ENCODE results near the gene NDUFA9. TPM values are rescaled to one million over a fixed set of nuclear protein-coding genes. Genes with fewer than 3 reads are reported as not detected.
A peak's percentile ranks its signal among the peaks of the same experiment; 100 is the strongest.

Gene NDUFA9
- total RNA-seq, 1 donor from 2014 or later: 136 TPM

- Mint-ChIP-seq H3K4me1 (ENCODE audit: low read depth) (no peaks in the 10 kb centered on the region), H3K27me3 (peaks cover 38% of the 10 kb centered on the region)
- no peak for TF ChIP-seq CTCF (IDR thresholded peaks at IDR 0.05; ENCODE audit: unreplicated experiment)
Measured at GRCh38 chr12:4628406-4628805, 20.5 kb upstream of the NDUFA9 start.

GRCh38 chr12:4630262-4630661 lies 18.7 kb upstream of the NDUFA9 start:
- no peaks in the 10 kb centered on the region for H3K4me1 Mint-ChIP-seq (ENCODE audit: low read depth)
- peaks cover 11% of the 10 kb centered on the region for H3K9me3 Mint-ChIP-seq (ENCODE audit: low read depth)
- H3K4me3 Mint-ChIP-seq (ENCODE audit: low read depth): no peak overlapping the region
- H3K27ac Mint-ChIP-seq: no peak overlapping the region
- TF ChIP-seq CTCF (IDR thresholded peaks at IDR 0.05; ENCODE audit: unreplicated experiment): no peak
- peaks cover 3% of the 10 kb centered on the region for H3K36me3 Mint-ChIP-seq (ENCODE audit: insufficient read depth)
- peaks cover 34% of the 10 kb centered on the region for H3K27me3 Mint-ChIP-seq
- DNase-seq (ENCODE audit: low spot score, unreplicated experiment): no peak

More at GRCh38 chr12:4628406-4628805, 20.5 kb upstream of the NDUFA9 start:
- Mint-ChIP-seq H3K9me3 (ENCODE audit: low read depth) (peaks cover 7% of the 10 kb centered on the region), H3K36me3 (ENCODE audit: insufficient read depth) (peaks cover under 1% of the 10 kb centered on the region), H3K4me3 (ENCODE audit: low read depth) (no peak overlapping the region), H3K27ac (no peak overlapping the region)
- no peak for DNase-seq (ENCODE audit: low spot score, unreplicated experiment)

GRCh38 chr12:4643747-4644146 lies 5.2 kb upstream of the NDUFA9 start:
- Mint-ChIP-seq H3K9me3 (ENCODE audit: low read depth) (no peaks in the 10 kb centered on the region), H3K27me3 (peaks cover 3% of the 10 kb centered on the region), H3K4me3 (ENCODE audit: low read depth) (no peak overlapping the region), H3K27ac (no peak overlapping the region), H3K36me3 (ENCODE audit: insufficient read depth) (no peaks in the 10 kb centered on the region), H3K4me1 (ENCODE audit: low read depth) (peaks cover 10% of the 10 kb centered on the region)
- TF ChIP-seq CTCF (IDR thresholded peaks at IDR 0.05; ENCODE audit: unreplicated experiment): no peak
- no peak for DNase-seq (ENCODE audit: low spot score, unreplicated experiment)

- H3K4me3 Mint-ChIP-seq (ENCODE audit: low read depth): no peak overlapping the region
- H3K27me3 Mint-ChIP-seq: no peaks in the 10 kb centered on the region
- no peak for TF ChIP-seq CTCF (IDR thresholded peaks at IDR 0.05; ENCODE audit: unreplicated experiment)
- peaks cover 19% of the 10 kb centered on the region for H3K4me1 Mint-ChIP-seq (ENCODE audit: low read depth)
- no peaks in the 10 kb centered on the region for H3K36me3 Mint-ChIP-seq (ENCODE audit: insufficient read depth)
- no peak for DNase-seq (ENCODE audit: low spot score, unreplicated experiment)
- H3K9me3 Mint-ChIP-seq (ENCODE audit: low read depth): no peaks in the 10 kb centered on the region
- H3K27ac Mint-ChIP-seq: no peak overlapping the region
Measured at GRCh38 chr12:4645023-4645422, 3.9 kb upstream of the NDUFA9 start.

GRCh38 chr12:4648104-4648500 lies 812 bp upstream of the NDUFA9 start:
- TF ChIP-seq CTCF (IDR thresholded peaks at IDR 0.05; ENCODE audit: unreplicated experiment): no peak
- H3K27ac Mint-ChIP-seq: peak overlapping the region; percentile 99
- H3K9me3 Mint-ChIP-seq (ENCODE audit: low read depth): no peaks in the 10 kb centered on the region
- peaks cover 25% of the 10 kb centered on the region for H3K4me1 Mint-ChIP-seq (ENCODE audit: low read depth)
- no peak for DNase-seq (ENCODE audit: low spot score, unreplicated experiment)
- H3K27me3 Mint-ChIP-seq: no peaks in the 10 kb centered on the region
- H3K36me3 Mint-ChIP-seq (ENCODE audit: insufficient read depth): no peaks in the 10 kb centered on the region
- H3K4me3 Mint-ChIP-seq (ENCODE audit: low read depth): peak overlapping the region; percentile 91

Measured in progenitor cell of endocrine pancreas (in vitro differentiated cells).